ENCODE data around the gene CEP170B.
"Not testable (repeated sequence)": the region's sequence is repeated elsewhere in the genome, so short reads cannot be mapped to it uniquely, and the experiment has no call there.

The CEP170B gene

DNA sequence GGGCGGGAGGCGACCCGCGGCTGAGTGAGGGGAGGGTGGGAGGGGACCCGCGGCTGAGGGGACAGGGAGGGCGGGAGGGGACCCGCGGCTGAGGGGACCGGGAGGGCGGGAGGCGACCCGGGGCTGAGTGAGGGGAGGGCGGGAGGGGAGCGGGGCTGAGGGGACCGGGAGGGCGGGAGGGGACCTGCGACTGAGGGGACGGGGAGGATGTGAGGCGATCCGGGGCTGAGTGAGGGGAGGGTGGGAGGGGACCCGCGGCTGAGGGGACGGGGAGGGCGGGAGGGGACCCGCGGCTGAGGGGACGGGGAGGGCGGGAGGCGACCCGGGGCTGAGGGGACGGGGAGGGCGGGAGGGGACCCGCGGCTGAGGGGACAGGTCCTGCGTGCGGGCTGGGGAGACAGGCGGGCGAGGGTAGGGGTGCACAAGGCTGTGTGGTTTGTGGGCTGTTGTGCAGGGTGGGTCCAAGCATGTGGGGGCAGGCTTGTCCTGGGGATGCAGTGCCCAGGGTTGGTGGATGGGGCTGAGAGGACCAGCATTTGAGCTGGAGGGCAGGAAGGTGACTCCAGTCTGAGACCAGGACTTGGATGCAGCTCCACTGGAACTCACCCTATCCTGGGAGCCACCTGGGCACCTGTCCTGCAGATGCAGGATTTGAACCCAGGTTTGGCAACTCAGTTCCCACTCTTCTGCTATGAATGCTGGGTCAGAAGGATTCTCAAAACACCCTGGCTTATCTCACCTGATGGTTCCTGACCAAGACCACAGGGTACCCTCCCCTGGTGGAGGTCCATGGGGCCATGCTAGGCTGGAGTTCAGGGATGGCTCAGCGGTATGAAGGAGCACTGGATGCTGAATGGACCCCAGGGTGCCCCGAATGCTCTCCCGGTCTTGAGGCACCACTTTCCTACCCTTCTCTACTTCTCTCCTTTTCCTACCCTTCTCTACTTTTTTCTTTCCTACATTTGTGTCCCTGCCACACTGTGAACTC, 69.0 kb downstream of the CEP170B start:
- FAIRE-seq, result no peak

DNA sequence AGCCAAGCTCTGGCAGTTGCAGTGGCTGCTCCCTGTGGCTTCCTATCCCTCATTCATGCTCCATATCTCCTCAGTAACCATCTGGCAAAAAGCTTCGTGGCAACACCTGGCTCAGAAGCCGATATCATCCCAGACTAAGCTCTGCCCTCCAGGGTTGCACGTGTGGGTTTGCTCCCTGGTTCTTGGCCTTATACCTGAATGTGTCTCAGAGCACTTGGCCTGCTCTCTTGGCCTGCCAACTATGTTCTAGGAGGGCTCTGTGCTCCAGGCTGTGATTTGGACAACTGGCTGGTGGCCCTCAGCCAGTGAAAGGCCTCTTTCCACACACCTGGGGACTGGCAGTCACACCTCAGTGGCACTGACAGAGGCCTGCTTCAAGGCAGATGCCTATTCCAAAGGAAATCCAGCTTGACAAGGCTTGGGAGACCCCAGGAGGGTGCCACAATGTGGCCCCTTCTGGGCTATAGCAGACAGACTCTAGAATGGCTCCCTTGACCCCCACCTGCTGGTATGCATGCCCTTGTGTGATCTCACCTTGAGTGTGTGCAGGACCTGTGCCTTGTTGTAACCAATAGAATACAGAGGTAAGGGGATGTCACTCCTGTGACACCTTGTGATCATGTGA, 70.1 kb downstream of the CEP170B start:
- FAIRE-seq, result no peak

DNA sequence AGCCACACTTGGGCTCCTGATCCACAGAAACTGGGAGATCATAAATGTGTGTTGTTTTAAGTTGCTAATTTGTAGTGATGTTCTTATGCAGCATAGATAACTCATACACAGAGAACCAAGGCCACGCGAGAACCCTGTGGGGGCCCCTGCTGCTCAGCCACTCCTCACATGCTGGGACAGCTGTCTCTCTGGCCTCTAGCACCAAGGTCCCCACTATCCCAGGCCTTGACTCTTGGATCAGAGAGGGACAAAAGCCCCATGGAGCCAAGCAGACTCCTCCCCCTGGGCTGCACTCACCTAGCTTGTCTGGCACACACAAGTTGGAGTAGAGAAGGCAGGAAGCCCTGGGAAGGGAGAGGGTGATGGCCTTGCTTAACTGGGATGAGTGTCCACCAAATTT, 70.9 kb downstream of the CEP170B start:
- no peak for FAIRE-seq

DNA sequence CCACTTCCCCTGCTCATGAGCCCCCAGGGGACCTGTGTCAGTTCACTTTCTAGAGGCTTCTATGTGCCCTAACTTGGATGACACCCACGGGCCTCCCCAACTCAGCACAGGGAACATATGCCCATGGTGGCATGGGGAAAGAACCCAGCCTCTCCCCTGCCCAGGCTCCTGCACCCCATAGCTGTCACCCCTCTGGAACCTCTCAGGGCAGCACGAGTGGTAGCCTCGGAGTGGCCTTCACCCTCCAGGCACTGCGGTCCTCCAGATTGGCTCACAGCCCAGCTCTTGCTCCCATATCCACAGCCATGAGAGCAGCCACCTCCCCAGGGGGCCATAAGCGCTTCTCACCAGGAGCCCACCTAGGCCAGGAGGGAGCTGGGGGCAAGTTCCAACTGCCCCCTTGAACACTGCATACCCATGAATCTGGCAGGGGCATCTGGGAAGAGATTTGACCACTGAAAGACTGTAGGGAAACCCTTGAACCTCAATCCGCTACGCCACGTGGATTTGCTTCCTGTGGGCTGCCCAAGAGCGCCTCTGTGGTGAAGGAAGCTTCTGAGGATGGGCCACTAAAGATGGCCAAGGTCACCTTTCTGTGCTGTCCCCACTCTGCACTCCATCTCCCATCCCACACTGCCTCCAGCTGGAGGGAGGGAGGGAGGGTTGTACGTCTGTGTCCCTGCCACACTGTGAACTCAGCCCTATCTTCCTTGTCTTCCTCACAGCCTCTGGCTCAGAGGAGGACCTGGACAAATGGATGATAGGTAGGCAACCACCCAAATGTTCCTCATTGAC, 71.5 kb downstream of the CEP170B start:
- FAIRE-seq, result no peak

DNA sequence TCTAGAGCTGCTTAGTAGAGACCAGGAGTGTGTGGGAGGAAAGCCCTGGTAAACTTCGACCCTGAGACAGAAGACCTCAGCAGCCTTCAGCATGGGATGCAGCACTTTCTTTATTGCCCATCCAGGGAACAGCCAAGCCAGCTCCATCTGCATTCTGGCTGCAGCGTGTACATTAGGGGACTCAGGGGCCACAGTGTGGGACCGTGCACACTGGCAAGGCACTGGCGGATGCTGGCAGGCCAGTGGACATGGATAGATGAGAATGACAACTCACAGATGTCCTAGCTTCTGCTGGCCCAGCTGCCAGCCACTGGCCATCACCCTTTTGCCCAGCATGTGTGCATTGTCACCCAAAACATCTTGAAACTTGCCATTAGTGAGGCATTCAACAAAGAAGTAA, 72.1 kb downstream of the CEP170B start:
- FAIRE-seq, result no peak

DNA sequence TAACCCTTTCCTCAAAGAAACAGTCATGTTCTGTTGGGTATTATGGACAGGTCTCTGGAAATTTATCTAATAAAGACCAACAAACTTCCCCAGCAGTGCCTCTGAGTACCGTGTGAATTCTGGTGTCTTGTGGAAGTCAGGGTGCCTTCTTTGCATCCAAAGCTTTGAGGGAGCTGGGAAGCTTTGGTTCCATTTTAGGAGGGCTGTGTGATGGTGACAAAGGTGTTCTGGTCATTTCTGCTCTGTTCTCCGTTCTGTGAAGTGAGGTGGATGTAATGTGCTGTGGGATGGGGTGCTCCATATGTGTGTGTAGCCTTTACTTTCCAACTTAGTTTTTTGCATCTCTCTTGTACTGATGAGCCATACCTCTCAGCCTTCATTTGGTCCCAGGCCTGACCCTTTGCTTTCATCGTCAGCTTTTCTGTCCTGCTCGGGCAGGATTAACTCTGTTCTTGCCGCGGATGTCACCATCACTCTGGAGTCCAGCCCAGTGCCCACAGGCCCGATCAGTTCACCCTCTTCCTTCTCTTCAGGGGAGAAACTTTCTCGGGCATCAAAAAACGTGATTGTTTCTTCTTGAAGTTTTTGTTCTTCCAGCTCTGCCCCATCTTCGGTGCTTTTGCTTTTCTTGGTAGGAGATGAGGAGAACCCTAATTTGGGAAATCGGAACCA, 72.8 kb downstream of the CEP170B start:
- no peak for FAIRE-seq

DNA sequence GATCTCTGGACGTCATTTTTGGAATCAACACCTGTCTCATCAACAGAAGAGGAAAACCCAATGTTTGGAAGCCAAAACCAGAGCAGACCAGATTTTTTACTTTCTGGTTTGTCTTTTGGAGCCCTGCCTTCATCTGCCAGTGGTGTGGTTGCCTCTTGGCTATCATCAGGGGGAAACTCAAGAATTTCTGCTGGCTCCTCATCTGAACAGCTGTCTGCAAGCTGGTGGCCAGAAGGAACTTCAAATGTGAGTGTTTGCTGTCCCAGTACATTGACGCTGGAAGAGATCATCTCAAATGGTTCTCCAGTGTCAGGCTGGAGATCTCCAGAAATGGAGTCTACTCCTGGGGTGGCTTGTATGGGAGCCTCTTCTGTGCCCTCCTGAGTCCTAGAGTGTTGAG, 73.4 kb downstream of the CEP170B start:
- FAIRE-seq, result no peak

DNA sequence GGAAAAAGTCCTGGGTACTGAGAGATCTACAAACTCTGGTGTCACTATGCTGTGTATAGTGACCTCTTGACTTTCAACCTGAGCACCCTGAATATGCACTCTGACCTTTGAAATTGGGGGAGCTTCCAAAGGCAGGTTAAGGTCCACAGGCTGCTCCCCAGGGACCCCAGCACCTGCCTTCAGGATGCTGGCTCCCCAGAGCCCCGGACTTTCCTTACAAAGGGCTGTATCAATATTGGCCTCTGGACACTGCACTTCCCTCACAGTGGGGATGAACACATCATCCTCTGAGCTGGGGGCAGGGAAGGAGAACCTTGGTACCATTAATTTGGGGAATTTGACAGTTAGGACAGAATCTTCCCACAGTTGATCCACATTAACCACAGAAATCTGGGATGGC, 73.9 kb downstream of the CEP170B start:
- no peak for FAIRE-seq

DNA sequence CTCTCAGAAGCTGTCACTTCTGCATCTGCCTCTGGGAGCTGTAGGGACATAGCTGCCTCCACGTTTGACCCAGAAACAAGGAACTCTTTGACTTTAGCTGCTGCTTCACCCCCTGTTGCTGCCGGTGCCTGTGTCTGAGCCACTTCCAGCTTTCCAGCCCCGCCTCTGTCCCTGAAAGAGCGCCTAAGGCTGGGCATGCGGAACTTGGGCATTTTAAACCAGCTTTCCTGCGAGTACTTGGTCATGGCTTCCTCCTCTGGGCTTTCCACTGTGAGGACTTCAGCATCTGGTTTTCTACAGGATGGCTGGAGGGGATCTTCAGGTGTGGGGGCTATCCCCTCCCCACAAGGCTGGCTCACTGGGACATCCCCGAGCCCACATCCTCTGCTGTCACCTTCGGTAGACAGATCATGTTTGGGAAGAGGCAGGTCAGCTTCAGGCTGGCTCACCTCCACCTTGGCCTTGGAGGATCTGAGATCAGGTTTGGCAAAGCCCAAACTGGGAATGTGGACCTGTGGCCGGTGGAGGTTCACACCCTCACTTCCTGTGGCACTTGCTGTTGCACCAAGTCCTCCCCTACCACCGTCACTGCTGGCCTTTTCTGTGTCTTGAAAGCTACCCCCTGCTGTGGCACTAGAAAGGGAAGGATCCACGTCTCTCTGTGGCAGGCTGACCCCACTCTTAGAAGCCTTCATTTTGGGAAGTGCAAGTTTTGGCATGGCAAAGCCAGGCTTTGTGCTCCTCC, 74.8 kb downstream of the CEP170B start:
- FAIRE-seq, result no peak

DNA sequence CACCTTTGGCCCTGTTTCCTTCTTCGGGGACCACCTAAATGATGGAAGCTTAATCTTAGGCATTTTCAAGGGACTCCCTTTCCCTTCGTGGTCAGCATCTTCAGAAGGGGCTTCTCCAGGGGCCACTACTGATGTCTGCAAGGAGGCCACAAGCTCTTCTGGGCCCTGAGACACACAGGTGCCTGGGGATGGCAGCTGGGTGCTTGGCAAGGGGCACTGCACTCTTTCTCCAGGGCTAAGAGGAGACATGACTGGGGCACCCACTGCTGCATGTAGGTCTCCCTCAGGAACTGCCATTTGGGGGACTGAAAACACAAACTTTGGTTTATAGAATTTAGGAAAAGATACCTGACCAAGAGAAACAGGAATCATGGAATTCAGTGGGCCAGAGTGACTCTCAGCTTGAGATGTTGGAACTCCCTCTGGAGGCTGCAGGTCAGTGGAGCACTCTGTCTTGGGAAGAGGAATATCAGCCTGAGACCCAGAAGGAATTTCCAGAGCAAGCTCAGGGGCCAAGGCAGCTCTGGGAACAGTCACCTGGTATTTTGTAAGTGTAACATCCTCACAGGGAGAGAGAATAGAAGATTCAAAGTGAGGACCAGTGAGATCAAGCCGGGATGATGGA, 75.6 kb downstream of the CEP170B start:
- no peak for FAIRE-seq

DNA sequence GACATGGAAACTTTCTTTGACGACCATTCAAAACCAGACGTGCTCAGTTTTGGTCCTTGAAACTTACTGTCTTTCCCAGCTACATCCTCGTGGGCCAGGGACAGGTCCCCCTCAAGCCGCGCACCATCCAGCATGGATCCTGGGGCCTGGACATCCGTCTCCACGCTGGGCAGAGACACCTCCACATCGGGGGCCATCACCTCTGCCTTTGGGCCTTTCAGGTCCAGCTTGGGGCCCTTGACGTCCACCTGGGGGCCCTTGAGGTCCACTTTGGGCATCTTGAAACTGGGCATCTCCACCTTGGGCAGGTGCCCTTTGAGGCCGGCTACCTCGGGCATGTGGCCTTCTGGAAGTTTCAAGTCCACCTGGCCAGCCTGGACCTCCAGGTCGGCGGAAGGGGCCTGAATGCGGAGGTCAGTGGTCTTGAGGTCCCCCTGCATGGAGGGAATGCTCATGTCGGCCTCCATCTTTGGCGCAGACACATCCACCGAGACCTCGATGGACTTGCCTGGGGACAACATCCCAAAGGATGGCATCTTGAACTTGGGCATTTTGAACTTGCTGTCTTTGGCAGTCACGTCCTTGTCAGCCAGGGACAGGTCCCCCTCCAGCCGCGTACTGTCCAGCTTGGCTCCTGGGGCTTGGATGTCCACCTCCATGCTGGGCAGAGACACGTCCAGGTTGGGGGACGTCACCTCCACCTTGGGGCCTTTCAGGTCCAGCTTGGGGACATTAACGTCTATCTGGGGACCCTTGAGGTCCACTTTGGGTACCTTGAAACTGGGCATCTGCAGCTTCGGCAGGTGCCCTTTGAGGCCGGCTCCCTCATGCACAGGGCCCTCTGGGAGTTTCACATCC, 76.7 kb downstream of the CEP170B start:
- no peak for FAIRE-seq

DNA sequence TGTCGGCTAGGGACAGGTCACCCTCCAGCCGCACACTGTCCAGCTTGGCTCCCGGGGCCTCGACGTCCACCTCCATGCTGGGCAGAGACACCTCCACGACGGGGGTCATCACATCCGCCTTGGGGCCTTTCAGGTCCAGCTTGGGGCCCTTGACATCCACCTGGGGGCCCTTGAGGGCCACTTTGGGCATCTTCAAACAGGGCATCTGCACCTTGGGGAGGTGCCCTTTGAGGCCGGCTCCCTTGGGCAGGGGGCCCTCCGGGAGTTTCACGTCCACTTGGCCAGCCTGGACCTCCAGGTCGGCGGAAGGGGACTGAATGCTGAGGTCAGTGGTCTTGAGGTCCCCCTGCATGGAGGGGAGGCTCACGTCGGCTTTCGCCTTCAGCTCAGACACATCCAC, 77.5 kb downstream of the CEP170B start:
- no peak for FAIRE-seq

DNA sequence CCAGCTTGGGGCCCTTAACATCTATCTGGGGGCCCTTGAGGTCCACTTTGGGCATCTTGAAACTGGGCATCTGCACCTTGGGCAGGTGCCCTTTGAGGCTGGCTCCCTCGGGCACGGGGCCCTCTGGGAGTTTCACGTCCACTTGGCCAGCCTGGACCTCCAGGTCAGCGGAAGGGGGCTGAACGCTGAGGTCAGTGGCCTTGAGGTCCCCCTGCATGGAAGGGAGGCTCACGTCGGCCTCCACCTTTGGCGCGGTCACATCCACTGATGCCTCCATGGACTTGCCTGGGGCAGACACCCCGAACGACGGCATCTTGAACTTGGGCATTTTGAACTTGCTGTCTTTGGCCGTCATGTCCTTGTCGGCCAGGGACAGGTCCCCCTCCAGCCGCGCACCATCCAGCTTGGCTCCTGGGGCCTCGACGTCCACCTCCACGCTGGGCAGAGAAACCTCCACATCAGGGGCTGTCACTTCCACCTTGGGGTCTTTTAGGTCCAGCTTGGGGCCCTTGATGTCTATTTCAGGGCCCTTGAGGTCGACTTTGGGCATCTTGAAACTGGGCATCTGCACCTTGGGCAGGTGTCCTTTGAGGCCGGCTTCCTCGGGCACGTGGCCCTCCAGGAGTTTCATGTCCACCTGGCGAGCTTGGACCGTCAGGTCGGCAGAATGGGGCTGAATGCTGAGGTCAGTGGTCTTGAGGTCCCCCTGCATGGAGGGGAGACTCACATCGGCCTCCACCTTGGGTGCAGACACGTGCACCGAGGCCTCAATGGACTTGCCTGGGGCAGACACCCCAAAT, 78.3 kb downstream of the CEP170B start:
- FAIRE-seq, result not testable (repeated sequence)

DNA sequence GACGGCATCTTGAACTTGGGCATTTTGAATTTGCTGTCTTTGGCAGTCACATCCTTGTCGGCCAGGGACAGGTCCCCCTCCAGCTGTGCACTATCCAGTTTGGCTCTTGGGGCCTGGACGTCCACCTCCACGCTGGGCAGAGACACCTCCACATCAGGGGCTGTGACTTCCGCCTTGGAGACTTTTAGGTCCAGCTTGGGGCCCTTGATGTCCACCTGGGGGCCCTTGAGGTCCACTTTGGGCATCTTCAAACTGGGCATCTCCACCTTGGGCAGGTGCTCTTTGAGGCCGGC, 78.9 kb downstream of the CEP170B start:
- not testable (repeated sequence) for FAIRE-seq

DNA sequence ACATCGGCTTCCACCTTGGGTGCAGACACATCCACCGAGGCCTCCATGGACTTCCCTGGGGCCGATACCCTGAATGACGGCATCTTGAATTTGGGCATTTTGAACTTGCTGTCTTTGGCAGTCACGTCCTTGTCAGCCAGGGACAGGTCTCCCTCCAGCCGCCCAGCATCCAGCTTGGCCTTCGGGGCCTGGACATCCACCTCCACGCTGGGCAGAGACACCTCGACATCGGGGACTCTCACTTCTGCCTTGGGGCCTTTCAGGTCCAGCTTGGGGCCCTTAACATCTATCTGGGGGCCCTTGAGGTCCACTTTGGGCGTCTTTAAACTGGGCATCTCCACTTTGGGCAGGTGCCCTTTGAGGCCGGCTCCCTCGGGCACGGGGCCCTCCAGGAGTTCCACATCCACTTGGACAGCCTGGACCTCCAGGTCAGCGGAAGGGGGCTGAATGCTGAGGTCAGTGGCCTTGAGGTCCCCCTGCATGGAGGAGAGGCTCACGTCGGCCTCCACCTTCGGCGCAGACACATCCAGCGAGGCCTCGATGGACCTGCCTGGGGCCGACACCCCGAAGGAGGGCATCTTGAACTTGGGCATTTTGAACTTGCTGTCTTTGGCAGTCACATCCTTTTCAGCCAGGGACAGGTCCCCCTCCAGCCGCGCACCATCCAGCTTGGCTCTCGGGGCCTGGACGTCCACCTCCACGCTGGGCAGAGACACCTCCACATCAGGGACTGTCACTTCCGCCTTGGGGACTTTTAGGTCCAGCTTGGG, 79.6 kb downstream of the CEP170B start:
- not testable (repeated sequence) for FAIRE-seq

DNA sequence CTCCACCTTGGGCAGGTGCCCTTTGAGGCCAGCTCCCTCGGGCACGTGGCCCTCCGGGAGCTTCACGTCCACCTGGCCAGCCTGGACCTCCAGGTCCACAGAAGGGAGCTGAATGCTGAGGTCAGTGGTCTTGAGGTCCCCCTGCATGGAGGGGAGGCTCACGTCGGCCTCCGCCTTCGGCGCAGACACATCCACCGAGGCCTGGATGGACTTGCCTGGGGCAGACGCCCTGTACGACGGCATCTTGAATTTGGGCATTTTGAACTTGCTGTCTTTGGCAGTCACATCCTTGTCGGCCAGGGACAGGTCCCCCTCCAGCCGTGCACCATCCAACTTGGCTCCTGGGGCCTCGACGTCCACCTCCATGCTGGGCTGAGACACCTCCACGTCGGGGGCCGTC, 80.2 kb downstream of the CEP170B start:
- not testable (repeated sequence) for FAIRE-seq
